Type B pancreatic cell (in vitro differentiated cells): ENCODE data around the gene SLC66A2. TPM values are rescaled to one million over a fixed set of nuclear protein-coding genes. Genes with fewer than 3 reads are reported as not detected.

ENCODE experiments used
- DNase-seq: peaks from one replicate; pipeline ENCODE4 v3.0.0; 2021; ENCODE audit warnings: mixed read lengths; ENCODE audit not compliant: unreplicated experiment; ENCODE audit errors: extremely low spot score
- H3K27ac Mint-ChIP-seq: 2 replicates; pipeline ENCODE4 v1.8.0; 2021; ENCODE audit warnings: mild to moderate bottlenecking, mixed read lengths
- H3K27me3 Mint-ChIP-seq: 2 replicates; pipeline ENCODE4 v1.8.0; 2021; ENCODE audit warnings: mixed read lengths
- H3K36me3 Mint-ChIP-seq: 2 replicates; pipeline ENCODE4 v1.8.0; 2021; ENCODE audit warnings: mixed read lengths
- H3K4me1 Mint-ChIP-seq: one replicate; pipeline ENCODE4 v1.8.0; 2021; ENCODE audit warnings: mixed read lengths; ENCODE audit not compliant: unreplicated experiment
- H3K4me3 Mint-ChIP-seq: 2 replicates; pipeline ENCODE4 v1.8.0; 2021; ENCODE audit warnings: mild to moderate bottlenecking, mixed read lengths
- H3K9me3 Mint-ChIP-seq: 2 replicates; pipeline ENCODE4 v1.8.0; 2021; ENCODE audit warnings: mixed read lengths
- total RNA-seq: library from RNA; stranded (reverse); gene quantifications from 2 replicates; pipeline ENCODE4 v1.2.1, GENCODE V29; 2021; ENCODE audit warnings: low replicate concordance
- TF ChIP-seq, protein P1 (sequence below): fragments of 200-600 bp; sonication (generic); conservative IDR thresholded peaks from 2 replicates; pipeline ENCODE4 v1.5.0; 2021; ENCODE audit warnings: antibody characterized with exemption, mild to moderate bottlenecking

Gene SLC66A2
- total RNA-seq, 1 donor from 2014 or later = 39.7 TPM

GRCh38 chr18:79877163-79878091, 74.0 kb downstream of the SLC66A2 start:
- TF ChIP-seq, protein P1, sequence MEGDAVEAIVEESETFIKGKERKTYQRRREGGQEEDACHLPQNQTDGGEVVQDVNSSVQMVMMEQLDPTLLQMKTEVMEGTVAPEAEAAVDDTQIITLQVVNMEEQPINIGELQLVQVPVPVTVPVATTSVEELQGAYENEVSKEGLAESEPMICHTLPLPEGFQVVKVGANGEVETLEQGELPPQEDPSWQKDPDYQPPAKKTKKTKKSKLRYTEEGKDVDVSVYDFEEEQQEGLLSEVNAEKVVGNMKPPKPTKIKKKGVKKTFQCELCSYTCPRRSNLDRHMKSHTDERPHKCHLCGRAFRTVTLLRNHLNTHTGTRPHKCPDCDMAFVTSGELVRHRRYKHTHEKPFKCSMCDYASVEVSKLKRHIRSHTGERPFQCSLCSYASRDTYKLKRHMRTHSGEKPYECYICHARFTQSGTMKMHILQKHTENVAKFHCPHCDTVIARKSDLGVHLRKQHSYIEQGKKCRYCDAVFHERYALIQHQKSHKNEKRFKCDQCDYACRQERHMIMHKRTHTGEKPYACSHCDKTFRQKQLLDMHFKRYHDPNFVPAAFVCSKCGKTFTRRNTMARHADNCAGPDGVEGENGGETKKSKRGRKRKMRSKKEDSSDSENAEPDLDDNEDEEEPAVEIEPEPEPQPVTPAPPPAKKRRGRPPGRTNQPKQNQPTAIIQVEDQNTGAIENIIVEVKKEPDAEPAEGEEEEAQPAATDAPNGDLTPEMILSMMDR = no peak
- no peak for DNase-seq
- H3K36me3 Mint-ChIP-seq = no peaks in the 10 kb centered on the region
- H3K27ac Mint-ChIP-seq = no peak overlapping the region
- H3K4me1 Mint-ChIP-seq = peaks cover 3% of the 10 kb centered on the region
- no peaks in the 10 kb centered on the region for H3K9me3 Mint-ChIP-seq
- H3K27me3 Mint-ChIP-seq = peaks cover 11% of the 10 kb centered on the region
- no peak overlapping the region for H3K4me3 Mint-ChIP-seq

DNA sequence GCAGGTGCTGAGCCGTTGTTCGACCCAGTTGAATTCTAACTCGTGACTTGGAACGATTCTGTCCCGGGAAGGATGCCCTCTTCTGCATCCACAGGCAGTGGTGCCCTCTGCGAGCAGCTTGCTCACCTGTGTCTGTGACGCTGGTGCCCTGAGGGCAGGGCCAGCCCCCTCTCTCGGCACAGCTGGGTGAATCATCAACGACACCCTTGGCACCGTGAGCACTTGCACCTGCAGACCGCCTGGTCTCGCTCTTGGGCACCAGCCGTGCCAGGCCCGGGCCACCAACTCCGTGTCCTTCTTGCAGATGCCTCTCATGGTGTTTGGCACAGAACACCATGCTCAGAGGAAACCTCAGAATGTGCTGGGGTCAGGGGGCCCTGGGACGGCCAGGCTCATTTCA, 75.0 kb downstream of the SLC66A2 start:
- Mint-ChIP-seq H3K27ac (no peak overlapping the region), H3K27me3 (peaks cover 11% of the 10 kb centered on the region), H3K9me3 (no peaks in the 10 kb centered on the region), H3K4me1 (peaks cover 4% of the 10 kb centered on the region), H3K4me3 (no peak overlapping the region), H3K36me3 (no peaks in the 10 kb centered on the region)
- DNase-seq = no peak
- TF ChIP-seq, protein P1 = no peak

DNA sequence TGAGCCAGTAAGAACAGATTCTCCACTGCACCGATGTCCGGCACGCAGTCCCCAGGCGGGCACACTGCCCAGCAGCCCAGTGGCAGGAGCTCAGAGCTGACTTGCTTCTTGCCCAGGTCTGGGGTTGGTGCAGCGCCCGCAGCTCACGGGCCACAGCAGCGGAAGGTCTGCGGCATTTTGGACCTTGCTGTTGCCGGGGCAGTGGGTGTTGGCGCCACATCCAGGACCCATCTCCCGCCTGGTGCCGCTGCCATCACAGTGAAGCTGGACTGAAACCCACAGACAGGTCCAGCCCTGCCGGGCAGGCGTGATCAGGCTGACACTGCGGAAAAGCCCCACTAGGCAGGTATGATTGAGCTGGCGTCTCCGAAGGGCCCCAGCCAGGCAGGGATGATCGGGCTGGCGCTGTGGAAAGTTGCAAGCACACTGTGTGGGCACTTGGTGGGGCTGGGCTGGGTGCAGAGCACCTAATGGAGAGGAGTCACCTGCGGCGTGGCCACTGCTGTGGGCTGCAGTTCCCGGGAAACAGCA, 75.5 kb downstream of the SLC66A2 start:
- TF ChIP-seq, protein P1 = no peak
- Mint-ChIP-seq H3K27ac (no peak overlapping the region), H3K27me3 (peaks cover 11% of the 10 kb centered on the region), H3K36me3 (no peaks in the 10 kb centered on the region), H3K4me3 (no peak overlapping the region), H3K9me3 (no peaks in the 10 kb centered on the region), H3K4me1 (peaks cover 4% of the 10 kb centered on the region)
- DNase-seq = peak; percentile 67

- Mint-ChIP-seq H3K36me3 (no peaks in the 10 kb centered on the region), H3K4me1 (peaks cover 4% of the 10 kb centered on the region), H3K27ac (no peak overlapping the region), H3K9me3 (no peaks in the 10 kb centered on the region), H3K4me3 (no peak overlapping the region), H3K27me3 (peaks cover 11% of the 10 kb centered on the region)
- TF ChIP-seq, protein P1 = no peak
- DNase-seq = no peak
These were observed 75.9 kb downstream of the SLC66A2 start for GRCh38 chr18:79875531-79875919.

GRCh38 chr18:79874553-79875530, 76.6 kb downstream of the SLC66A2 start:
- peaks cover 11% of the 10 kb centered on the region for H3K27me3 Mint-ChIP-seq
- no peaks in the 10 kb centered on the region for H3K9me3 Mint-ChIP-seq
- TF ChIP-seq, protein P1 = no peak
- no peak for DNase-seq
- no peak overlapping the region for H3K4me3 Mint-ChIP-seq
- no peaks in the 10 kb centered on the region for H3K36me3 Mint-ChIP-seq
- H3K27ac Mint-ChIP-seq = no peak overlapping the region
- peaks cover 4% of the 10 kb centered on the region for H3K4me1 Mint-ChIP-seq
